ENCODE data around the gene PTTG1IP2. TPM values are rescaled to one million over a fixed set of nuclear protein-coding genes. Genes with fewer than 3 reads are reported as not detected.

Gene PTTG1IP2
- total RNA-seq, 1 experiment from 2014 or later, result not detected

DNA sequence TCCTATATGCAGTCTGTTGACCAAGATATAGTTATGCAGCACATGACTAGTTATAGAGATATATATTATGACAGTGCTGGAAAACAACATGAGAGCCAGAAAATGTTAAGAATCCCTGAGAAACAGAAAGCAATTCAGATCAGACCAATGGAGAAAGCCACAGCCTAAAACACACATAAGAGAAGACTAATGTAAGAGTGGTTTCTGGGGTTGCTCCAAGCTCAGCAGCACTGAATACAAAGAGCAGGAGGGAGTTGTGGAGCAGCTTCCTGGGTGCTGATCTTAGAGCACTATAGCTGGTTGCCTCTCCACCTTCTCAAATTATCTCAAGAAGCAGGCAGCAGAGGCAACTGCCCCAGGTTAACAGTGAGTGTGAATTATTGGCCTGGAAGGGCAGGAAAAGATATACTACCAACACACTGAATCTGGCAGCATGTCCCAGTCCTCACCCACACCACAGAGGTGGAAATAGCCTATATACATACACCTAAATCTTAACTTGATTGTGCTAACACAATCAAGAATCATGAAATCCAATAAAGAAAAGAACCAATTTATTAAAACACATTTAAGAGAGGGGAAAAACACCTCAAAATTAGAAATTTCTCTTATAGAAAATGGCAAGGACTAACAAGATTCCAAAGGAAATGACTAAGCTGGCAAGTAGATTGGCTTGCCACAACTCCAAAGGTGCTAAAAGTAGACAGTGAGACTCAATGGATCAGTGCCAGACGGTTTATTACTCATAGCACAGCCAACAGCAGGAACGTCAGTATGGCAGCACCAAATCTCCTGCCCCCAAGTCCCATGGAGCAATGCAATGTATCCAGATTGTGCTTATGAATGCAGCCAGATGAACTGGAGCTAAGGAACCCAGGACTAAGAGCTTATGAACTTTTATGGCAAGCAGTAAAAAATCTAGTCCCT, 5.1 kb downstream of the PTTG1IP2 start:
- no peaks in the 10 kb centered on the region for H3K9me3 ChIP-seq (ENCODE audit: low read depth, low read length, poor library complexity, severe bottlenecking)
- peaks cover 7% of the 10 kb centered on the region for H3K4me1 ChIP-seq (ENCODE audit: insufficient read depth, low read length, poor library complexity, severe bottlenecking)
- no peaks in the 10 kb centered on the region for H3K27me3 ChIP-seq (replicated peaks; ENCODE audit: insufficient read depth, low read depth, low read length, poor library complexity)
- no peaks in the 10 kb centered on the region for H3K36me3 ChIP-seq (ENCODE audit: insufficient read depth, low read length, poor library complexity, severe bottlenecking)
- intact Hi-C loops (cut with micrococcal nuclease; ENCODE audit: unreplicated experiment), result no loop called here
- no TSS peak for BruUV-seq (replicated peaks)
- ChIA-PET CTCF (no interaction called here), POLR2A (ENCODE audit: low non-redundant PET) (no interaction called here)
- H3K27ac ChIP-seq (ENCODE audit: low read depth, low read length, poor library complexity, severe bottlenecking), result no peak overlapping the region
- TF ChIP-seq EZH2 (IDR thresholded peaks at IDR 0.05; ENCODE audit: borderline replicate concordance, low read depth, low read length, poor library complexity, severe bottlenecking), result no peak
- TF ChIP-seq, protein P1, sequence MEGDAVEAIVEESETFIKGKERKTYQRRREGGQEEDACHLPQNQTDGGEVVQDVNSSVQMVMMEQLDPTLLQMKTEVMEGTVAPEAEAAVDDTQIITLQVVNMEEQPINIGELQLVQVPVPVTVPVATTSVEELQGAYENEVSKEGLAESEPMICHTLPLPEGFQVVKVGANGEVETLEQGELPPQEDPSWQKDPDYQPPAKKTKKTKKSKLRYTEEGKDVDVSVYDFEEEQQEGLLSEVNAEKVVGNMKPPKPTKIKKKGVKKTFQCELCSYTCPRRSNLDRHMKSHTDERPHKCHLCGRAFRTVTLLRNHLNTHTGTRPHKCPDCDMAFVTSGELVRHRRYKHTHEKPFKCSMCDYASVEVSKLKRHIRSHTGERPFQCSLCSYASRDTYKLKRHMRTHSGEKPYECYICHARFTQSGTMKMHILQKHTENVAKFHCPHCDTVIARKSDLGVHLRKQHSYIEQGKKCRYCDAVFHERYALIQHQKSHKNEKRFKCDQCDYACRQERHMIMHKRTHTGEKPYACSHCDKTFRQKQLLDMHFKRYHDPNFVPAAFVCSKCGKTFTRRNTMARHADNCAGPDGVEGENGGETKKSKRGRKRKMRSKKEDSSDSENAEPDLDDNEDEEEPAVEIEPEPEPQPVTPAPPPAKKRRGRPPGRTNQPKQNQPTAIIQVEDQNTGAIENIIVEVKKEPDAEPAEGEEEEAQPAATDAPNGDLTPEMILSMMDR (conservative IDR thresholded peaks at IDR 0.05; ENCODE audit: low read depth, low read length), result no peak
- H3K4me3 ChIP-seq (ENCODE audit: low read depth, low read length, poor library complexity, severe bottlenecking), result no peak overlapping the region
- DNase-seq (ENCODE audit: low spot score), result peak; percentile 54

DNA sequence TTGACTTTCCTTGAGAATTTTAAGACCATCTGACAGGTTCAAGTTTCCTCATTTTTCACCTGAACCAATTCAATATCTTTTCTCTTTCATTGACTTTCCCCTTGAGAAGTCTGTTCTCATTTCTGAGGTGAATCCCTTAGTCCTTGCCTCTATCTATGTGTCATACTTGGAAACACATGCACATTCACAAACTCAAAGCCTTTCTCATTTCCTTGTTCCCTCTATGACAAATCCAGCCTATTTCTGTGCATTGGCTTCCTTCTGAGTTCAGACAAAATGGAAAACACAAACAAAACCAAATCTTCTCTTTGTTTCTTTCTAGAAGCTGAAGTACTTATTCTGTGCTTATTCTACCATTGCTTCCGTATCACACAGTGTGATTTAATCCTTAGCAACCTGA, 13.8 kb downstream of the PTTG1IP2 start:
- no peak overlapping the region for H3K27ac ChIP-seq (ENCODE audit: low read depth, low read length, poor library complexity, severe bottlenecking)
- CTCF ChIA-PET, result no interaction called here

DNA sequence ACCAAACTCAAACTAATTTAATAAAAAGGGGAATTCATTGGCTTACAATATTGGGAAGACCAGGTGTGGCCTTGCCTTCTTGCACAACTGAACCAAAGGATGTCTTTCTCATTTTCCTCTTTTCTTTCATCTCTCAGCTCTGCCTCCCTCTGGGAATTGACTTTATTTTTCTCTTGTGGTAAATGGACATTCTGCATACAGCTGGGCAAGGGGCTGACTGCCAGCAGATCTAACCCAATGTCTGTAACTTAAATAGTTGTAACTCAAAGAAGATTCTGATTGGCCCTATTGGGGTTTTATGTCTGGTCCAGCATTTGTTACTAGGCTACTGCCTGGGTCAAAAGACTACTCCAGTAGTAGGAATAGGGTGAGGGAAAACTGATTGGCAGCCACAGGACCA, 15.3 kb downstream of the PTTG1IP2 start:
- no peak overlapping the region for H3K27ac ChIP-seq (ENCODE audit: low read depth, low read length, poor library complexity, severe bottlenecking)
- no peaks in the 10 kb centered on the region for H3K27me3 ChIP-seq (replicated peaks; ENCODE audit: insufficient read depth, low read depth, low read length, poor library complexity)
- H3K4me3 ChIP-seq (ENCODE audit: low read depth, low read length, poor library complexity, severe bottlenecking), result no peak overlapping the region
- ChIA-PET POLR2A (ENCODE audit: low non-redundant PET) (no interaction called here), CTCF (interaction anchor here (0.6 kb wide), 1 partner anchor 1219 kb away, joined by 3 read pairs; no protein-coding TSS in a partner anchor)
- no peaks in the 10 kb centered on the region for H3K36me3 ChIP-seq (ENCODE audit: insufficient read depth, low read length, poor library complexity, severe bottlenecking)
- no peaks in the 10 kb centered on the region for H3K9me3 ChIP-seq (ENCODE audit: low read depth, low read length, poor library complexity, severe bottlenecking)
- intact Hi-C loops (cut with micrococcal nuclease; ENCODE audit: unreplicated experiment), result no loop called here
- no TSS peak for BruUV-seq (replicated peaks)
- H3K4me1 ChIP-seq (ENCODE audit: insufficient read depth, low read length, poor library complexity, severe bottlenecking), result no peaks in the 10 kb centered on the region
- DNase-seq (ENCODE audit: low spot score), result no peak
- TF ChIP-seq EZH2 (IDR thresholded peaks at IDR 0.05; ENCODE audit: borderline replicate concordance, low read depth, low read length, poor library complexity, severe bottlenecking), result no peak
- TF ChIP-seq, protein P1 (conservative IDR thresholded peaks at IDR 0.05; ENCODE audit: low read depth, low read length), result no peak

More for the DNA sequence above, 13.8 kb downstream of the PTTG1IP2 start:
- Histone ChIP-seq H3K36me3 (ENCODE audit: insufficient read depth, low read length, poor library complexity, severe bottlenecking) (no peaks in the 10 kb centered on the region), H3K4me1 (ENCODE audit: insufficient read depth, low read length, poor library complexity, severe bottlenecking) (peaks cover 7% of the 10 kb centered on the region), H3K4me3 (ENCODE audit: low read depth, low read length, poor library complexity, severe bottlenecking) (no peak overlapping the region), H3K9me3 (ENCODE audit: low read depth, low read length, poor library complexity, severe bottlenecking) (no peaks in the 10 kb centered on the region), H3K27me3 (replicated peaks; ENCODE audit: insufficient read depth, low read depth, low read length, poor library complexity) (no peaks in the 10 kb centered on the region)
- POLR2A ChIA-PET (ENCODE audit: low non-redundant PET), result no interaction called here
- intact Hi-C loops (cut with micrococcal nuclease; ENCODE audit: unreplicated experiment), result no loop called here
- no peak for DNase-seq (ENCODE audit: low spot score)
- BruUV-seq (replicated peaks), result no TSS peak
- no peak for TF ChIP-seq EZH2 (IDR thresholded peaks at IDR 0.05; ENCODE audit: borderline replicate concordance, low read depth, low read length, poor library complexity, severe bottlenecking)
- TF ChIP-seq, protein P1 (conservative IDR thresholded peaks at IDR 0.05; ENCODE audit: low read depth, low read length), result no peak

Data from A673 (cell line).